Daoy (cell line): ENCODE data around the gene PLAC8. TPM values are rescaled to one million over a fixed set of nuclear protein-coding genes. Genes with fewer than 3 reads are reported as not detected.
"Not testable (repeated sequence)": the region's sequence is repeated elsewhere in the genome, so short reads cannot be mapped to it uniquely, and the experiment has no call there.

Source experiments
- DNase-seq: peaks from one replicate; pipeline ENCODE4 v3.0.0-alpha.2; 2015; ENCODE audit warnings: low read depth
- total RNA-seq: library from RNA; depleted of rRNA; stranded (reverse); fragments of >200 nt; shearing (Covaris generic); gene quantifications from 2 replicates; pipeline ENCODE4 v1.2.3, GENCODE V29; 2014; rRNA removed

Gene PLAC8
- total RNA-seq, 1 experiment from 2014 or later, result 46.7 TPM

DNA sequence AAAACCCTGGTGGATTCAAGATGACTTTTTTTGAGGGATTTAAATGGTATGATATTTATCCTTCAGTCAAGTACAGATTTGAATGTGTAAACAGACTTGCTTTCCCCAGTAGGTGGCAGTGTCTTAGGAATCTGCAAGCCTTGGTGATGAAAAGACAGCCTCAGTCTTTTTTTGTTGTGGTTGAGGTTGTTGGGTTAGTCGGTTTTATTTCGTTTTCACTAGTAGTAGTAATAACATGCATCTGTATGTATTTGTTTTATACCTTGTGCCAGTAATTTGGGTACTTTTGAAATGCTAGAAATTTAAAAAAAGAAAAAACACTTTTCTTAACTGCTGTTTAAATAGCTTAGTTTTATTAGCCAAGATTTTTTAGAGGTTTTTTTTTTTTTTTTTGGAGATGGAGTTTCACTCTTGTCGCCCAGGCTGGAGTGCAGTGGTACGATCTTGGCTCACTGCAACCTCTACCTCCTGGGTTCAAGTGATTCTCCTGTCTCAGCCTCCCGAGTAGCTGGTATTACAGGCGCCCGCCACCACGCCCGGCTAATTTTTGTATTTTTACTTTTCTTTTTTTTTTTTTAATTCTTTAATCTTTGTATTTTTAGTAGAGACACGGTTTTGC, 40.3 kb downstream of the PLAC8 start:
- DNase-seq, result peak; percentile 42

DNA sequence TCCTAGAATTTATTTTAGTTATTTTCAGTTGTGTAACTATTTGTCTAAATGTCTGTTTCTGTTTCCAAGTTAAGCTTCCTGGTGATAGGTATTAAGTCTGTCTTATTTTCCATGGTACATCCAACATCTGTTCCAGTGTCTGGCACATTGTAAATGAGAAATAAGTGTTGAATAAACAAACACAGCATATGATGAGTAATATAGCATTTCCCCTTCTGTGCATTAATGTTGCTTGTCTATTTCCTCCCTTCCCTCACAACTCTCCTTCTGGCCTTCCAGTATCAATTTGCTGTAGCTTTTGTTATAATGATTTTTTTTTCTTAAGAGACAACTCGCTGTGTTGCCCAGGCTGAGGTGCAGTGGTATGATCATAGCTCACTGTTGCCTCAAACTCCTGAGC, 43.4 kb downstream of the PLAC8 start:
- no peak for DNase-seq

- DNase-seq, result no peak
These were observed 47.4 kb downstream of the PLAC8 start for GRCh38 chr4:83067058-83067639.

DNA sequence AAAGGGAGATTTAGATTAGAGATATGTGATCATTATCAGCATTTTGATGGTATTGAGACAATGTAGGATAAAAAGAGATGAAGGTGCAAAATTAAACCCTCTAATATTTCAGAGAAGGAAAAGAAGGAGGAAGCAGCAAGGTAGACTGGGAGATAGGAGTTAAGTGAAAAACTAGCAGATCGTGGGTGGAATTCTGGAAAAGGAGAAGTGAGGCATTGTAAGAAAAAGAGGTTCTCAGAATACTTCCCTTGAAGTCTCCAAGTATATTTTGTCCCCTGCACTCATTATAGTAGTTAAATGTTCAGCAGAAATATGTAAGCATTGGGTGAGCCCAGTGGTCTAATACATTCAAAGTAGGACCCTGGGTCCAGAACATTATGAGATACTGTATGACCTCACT, 49.3 kb downstream of the PLAC8 start:
- DNase-seq, result no peak

DNA sequence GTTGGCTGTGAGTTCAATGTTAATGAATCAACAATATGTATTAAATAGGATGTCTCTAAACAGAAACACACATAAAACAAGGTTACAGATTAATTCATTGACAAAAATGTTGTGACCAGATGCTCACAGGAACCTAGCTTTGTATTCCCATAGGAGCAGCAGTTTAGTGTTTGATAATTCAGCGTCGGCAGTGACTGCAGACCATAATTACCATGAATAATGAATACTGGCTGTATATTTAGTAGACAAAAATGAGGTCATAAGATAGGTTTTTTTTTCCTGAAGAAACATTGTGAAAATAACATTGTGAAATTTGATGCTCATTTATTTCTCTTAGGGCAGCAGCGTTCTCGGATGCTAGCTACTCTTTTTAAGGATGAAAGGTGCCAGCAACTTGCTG, 51.8 kb downstream of the PLAC8 start:
- no peak for DNase-seq

DNA sequence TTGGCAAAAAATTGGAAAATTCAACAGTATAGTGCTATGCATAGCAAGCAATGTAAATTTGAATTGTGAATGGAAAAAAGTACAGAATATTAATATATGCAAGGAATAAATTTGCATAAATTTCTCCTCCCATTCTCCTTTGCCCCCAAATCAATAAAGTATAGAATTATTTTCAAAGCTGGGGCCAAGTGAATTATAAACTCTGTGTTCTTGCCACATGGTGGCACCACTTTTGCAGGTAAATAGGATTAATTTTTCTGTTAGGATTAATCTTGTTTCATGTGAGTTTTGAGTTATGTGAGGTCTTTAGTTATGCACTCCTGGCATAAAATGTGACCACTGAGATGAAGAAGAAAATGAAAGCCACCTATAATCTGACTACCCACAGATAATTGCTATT, 59.6 kb downstream of the PLAC8 start:
- no peak for DNase-seq

DNA sequence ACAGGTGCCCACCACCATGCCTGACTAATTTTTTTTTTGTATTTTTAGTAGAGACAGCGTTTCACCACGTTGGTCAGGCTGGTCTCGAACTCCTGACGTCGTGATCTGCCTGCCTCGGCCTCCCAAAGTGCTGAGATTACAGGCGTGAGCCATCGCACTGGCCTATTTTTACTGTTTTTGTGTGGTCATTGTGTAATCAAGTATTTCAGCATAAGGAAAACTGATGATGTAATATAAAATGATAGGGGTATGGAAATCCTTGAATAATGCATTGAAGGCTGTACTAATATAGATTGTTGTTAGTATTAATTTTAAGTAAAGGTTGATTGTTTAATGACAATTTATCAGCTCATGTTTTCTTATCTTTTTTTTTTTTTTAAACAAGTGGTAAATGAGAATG, 65.7 kb downstream of the PLAC8 start:
- DNase-seq, result not testable (repeated sequence)

GRCh38 chr4:83046693-83047473, 67.6 kb downstream of the PLAC8 start:
- no peak for DNase-seq

GRCh38 chr4:83043801-83044407, 70.6 kb downstream of the PLAC8 start:
- no peak for DNase-seq

DNA sequence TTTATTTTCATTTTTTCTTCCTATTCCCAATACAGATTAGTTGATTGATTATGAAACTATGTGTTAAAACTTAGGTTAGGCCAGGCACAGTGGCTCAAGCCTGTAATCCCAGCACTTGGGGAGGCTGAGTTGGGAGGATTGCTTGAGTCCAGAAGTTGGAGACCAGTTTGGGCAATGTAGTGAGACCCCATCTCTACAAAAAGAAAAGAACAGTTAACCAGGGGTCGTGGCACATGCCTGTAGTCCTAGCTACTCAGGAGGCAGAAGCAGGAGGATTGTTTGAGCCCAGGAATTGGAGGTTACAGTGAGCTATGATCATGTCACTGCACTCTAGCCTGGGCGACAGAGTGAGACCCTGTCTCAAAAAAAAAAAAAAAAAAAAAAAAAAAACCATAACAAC, 71.4 kb downstream of the PLAC8 start:
- not testable (repeated sequence) for DNase-seq

DNA sequence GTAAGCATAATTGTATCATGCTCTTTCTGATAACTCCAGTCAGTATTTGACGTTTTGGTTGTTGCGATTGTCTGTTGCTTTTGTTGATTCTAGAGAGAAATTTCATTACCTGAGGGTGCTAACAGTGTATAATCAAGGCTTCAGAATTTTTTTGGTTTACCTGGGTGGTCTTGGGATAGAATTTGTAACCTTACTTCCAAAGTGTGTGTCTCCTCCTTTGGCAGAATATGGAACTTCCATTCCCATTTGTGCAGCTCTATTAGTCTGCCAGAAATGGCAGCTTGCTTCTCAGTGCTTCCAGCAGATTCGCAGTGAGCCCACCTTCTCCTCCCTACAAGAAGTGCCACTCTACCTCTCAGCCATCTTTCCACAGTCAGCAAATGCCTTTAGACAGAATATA, 74.3 kb downstream of the PLAC8 start:
- DNase-seq, result no peak

Other genes starting within 250 kb of the PLAC8 start
- 63.3 and 79.6 TPM in 2 replicates for gene SEC31A, start 223.6 kb downstream of the PLAC8 start, total RNA-seq
- 2.7 and 6.9 TPM in 2 replicates for gene THAP9, start 214.0 kb downstream of the PLAC8 start, total RNA-seq
- 12.7 and 15.3 TPM in 2 replicates for gene LIN54, start 103.9 kb downstream of the PLAC8 start, total RNA-seq
- gene COPS4, start 79.5 kb downstream of the PLAC8 start, total RNA-seq, result 45.4 and 62.9 TPM in 2 replicates
- gene COQ2, start 170.1 kb upstream of the PLAC8 start, total RNA-seq, result 12.4 and 12.5 TPM in 2 replicates
- gene HPSE, start 220.1 kb upstream of the PLAC8 start, total RNA-seq, result 2.1 and 4.4 TPM in 2 replicates